PC-3 (cell line): ENCODE data around the gene PCCA. TPM values are rescaled to one million over a fixed set of nuclear protein-coding genes. Genes with fewer than 3 reads are reported as not detected.

Experiments used
- ATAC-seq: fragments of 200-7000 bp; cut with Tn5 transposase; 2 replicates; pipeline ENCODE4 v1.9.1; 2020; ENCODE audit warnings: mild to moderate bottlenecking, moderate library complexity
- BruUV-seq: library from RNA; stranded (reverse); fragments of 400-500 nt; replicated peaks from 2 replicates; lab custom pipeline; 2021; lab: Mats Ljungman, UMichigan
- CTCF ChIA-PET: fragments of 300-600 bp; sonication (Branson Sonifier 250); formaldehyde crosslinking; loops from one replicate; lab custom pipeline; 2022; ENCODE audit warnings: antibody characterized with exemption; lab: Charles Lee
- POLR2A ChIA-PET: fragments of 300-600 bp; sonication (Branson Sonifier 250); formaldehyde crosslinking; loops from one replicate; lab custom pipeline; 2022; ENCODE audit warnings: antibody characterized with exemption; ENCODE audit not compliant: unreplicated experiment; lab: Charles Lee
- DNase-seq: peaks from one replicate; pipeline ENCODE4 v3.0.0-alpha.2; 2015
- H2AFZ ChIP-seq: fragments of 300-600 bp; sonication (generic); 2 replicates; pipeline ENCODE4 v1.6.0; 2016; ENCODE audit warnings: antibody characterized with exemption, low read length
- H3F3A ChIP-seq: fragments of 300-600 bp; sonication (generic); one replicate; pipeline ENCODE4 v1.6.0; 2017; ENCODE audit warnings: antibody characterized with exemption, low read length, control low read depth, mild to moderate bottlenecking; ENCODE audit not compliant: unreplicated experiment
- H3K27ac ChIP-seq: fragments of 300-600 bp; sonication (generic); 2 replicates; pipeline ENCODE4 v1.5.1; 2016; ENCODE audit warnings: mild to moderate bottlenecking, low read length
- H3K27me3 ChIP-seq: fragments of 300-600 bp; sonication (generic); 2 replicates; pipeline ENCODE4 v1.6.1; 2016; ENCODE audit warnings: low read length, mixed read lengths
- H3K36me3 ChIP-seq: fragments of 300-600 bp; sonication (generic); 2 replicates; pipeline ENCODE4 v1.6.1; 2016; ENCODE audit warnings: low read depth, mixed run types, low read length, mixed read lengths
- H3K4me1 ChIP-seq: fragments of 300-600 bp; sonication (generic); 2 replicates; pipeline ENCODE4 v1.5.1; 2016; ENCODE audit warnings: low read length; ENCODE audit not compliant: insufficient read depth
- H3K4me2 ChIP-seq: fragments of 300-600 bp; sonication (generic); 2 replicates; pipeline ENCODE4 v1.6.0; 2016; ENCODE audit warnings: low read length
- H3K4me3 ChIP-seq: fragments of 300-600 bp; sonication (generic); 2 replicates; pipeline ENCODE4 v1.5.1; 2016; ENCODE audit warnings: mild to moderate bottlenecking, low read length, mixed read lengths
- H3K79me2 ChIP-seq: fragments of 300-600 bp; sonication (generic); 2 replicates; pipeline ENCODE4 v1.6.1; 2017; ENCODE audit warnings: low read length, mixed read lengths
- H3K9ac ChIP-seq: fragments of 300-600 bp; sonication (generic); 2 replicates; pipeline ENCODE4 v1.6.0; 2016; ENCODE audit warnings: mild to moderate bottlenecking, low read length
- H3K9me2 ChIP-seq: fragments of 300-600 bp; sonication (generic); replicated peaks from 2 replicates; pipeline ENCODE4 v1.6.1; 2016; ENCODE audit warnings: mixed run types, low read length, mixed read lengths
- H3K9me3 ChIP-seq: fragments of 300-600 bp; sonication (generic); 2 replicates; pipeline ENCODE4 v1.6.1; 2016; ENCODE audit warnings: low read length, mixed read lengths
- H4K20me1 ChIP-seq: fragments of 300-600 bp; sonication (generic); 2 replicates; pipeline ENCODE4 v1.6.1; 2016; ENCODE audit warnings: low read length, mixed read lengths
- CTCF ChIP-seq: fragments of 300-600 bp; sonication (generic); conservative IDR thresholded peaks from 2 replicates; pipeline ENCODE4 v1.5.1; 2017; ENCODE audit warnings: antibody characterized with exemption, low read depth, mild to moderate bottlenecking, low read length
- EZH2 ChIP-seq: fragments of 300-600 bp; sonication (generic); IDR thresholded peaks from one replicate; pipeline ENCODE4 v1.6.1; 2017; ENCODE audit warnings: antibody characterized with exemption, mild to moderate bottlenecking, low read length; ENCODE audit not compliant: unreplicated experiment
- EZH2phosphoT487 ChIP-seq: fragments of 300-600 bp; sonication (generic); IDR thresholded peaks from 2 replicates; pipeline ENCODE4 v1.6.1; 2018; ENCODE audit warnings: mild to moderate bottlenecking, antibody characterized with exemption, low read length, borderline replicate concordance
- intact Hi-C: fragments of 100-400 bp; cut with micrococcal nuclease; formaldehyde crosslinking; loops from 2 replicates; pipeline ENCODE4 v1.9.0; 2023
- total RNA-seq: library from RNA; depleted of rRNA; stranded (reverse); fragments of >200 nt; gene quantifications from 2 replicates; pipeline ENCODE4 v1.2.3, GENCODE V29; 2014

PCCA gene
- total RNA-seq, 1 experiment from 2014 or later, result 10.5 TPM

DNA sequence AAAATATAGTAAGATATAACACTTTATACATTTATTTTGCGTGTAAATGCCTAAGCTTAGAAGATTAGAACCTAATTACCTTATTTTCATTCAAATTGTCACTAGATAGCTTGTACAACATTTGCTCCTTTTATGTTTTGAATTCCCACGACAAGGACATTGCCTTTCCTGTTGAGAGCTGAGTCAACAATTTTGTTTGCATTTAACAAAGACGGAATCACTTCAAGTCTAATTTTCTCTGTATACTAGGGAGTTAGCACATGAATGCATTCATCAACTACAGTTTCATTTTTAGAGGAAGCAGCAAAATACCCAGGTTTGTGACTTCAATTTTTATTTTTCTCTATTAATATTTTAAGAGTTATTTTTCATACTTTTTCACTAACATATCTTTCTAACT, 48.7 kb upstream of the PCCA start:
- no TSS peak for BruUV-seq
- Histone ChIP-seq H3K9me3 (no peaks in the 10 kb centered on the region), H3K27ac (no peak overlapping the region), H3K4me3 (peak overlapping the region; percentile 30), H3K9ac (no peak overlapping the region), H3K79me2 (no peaks in the 10 kb centered on the region), H3K9me2 (no peaks in the 10 kb centered on the region), H3K27me3 (no peaks in the 10 kb centered on the region), H3K4me2 (peak overlapping the region; percentile 74), H4K20me1 (no peaks in the 10 kb centered on the region), H3F3A (no peaks in the 10 kb centered on the region), H2AFZ (peak overlapping the region; percentile 63; the same call in 1 of the 2 replicates), H3K4me1 (peaks cover 9% of the 10 kb centered on the region; the same call in 1 of the 2 replicates), H3K36me3 (no peaks in the 10 kb centered on the region)
- DNase-seq (no peak), ATAC-seq (no peak; the same call in 1 of the 2 replicates)
- intact Hi-C loops, result loop anchor here (5.0 kb wide), 3 partner anchors 117 to 472 kb away; no protein-coding TSS in a partner anchor
- ChIA-PET CTCF (no interaction called here), POLR2A (interaction anchor here (0.6 kb wide), 1 partner anchor 516 kb away, joined by 5 read pairs; no protein-coding TSS in a partner anchor)
- no peak for TF ChIP-seq EZH2phosphoT487
- no peak for TF ChIP-seq EZH2
- no peak for TF ChIP-seq CTCF

- Histone ChIP-seq H4K20me1 (no peaks in the 10 kb centered on the region), H3K9me2 (no peaks in the 10 kb centered on the region), H3K4me2 (no peak overlapping the region), H3K9ac (no peak overlapping the region), H3K4me1 (peaks cover 3% of the 10 kb centered on the region; the same call in 1 of the 2 replicates), H3K9me3 (no peaks in the 10 kb centered on the region), H3K4me3 (no peak overlapping the region), H3K36me3 (no peaks in the 10 kb centered on the region), H3F3A (no peaks in the 10 kb centered on the region), H3K27me3 (no peaks in the 10 kb centered on the region), H3K79me2 (no peaks in the 10 kb centered on the region), H3K27ac (no peak overlapping the region), H2AFZ (no peak overlapping the region)
- ATAC-seq (no peak), DNase-seq (no peak)
- intact Hi-C loops, result loop anchor here (5.0 kb wide), 3 partner anchors 112 to 467 kb away; no protein-coding TSS in a partner anchor
- no peak for TF ChIP-seq CTCF
- no peak for TF ChIP-seq EZH2phosphoT487
- TF ChIP-seq EZH2, result no peak
- ChIA-PET CTCF (no interaction called here), POLR2A (no interaction called here)
- no TSS peak for BruUV-seq
Measured at GRCh38 chr13:100044936-100045335, 44.0 kb upstream of the PCCA start.

DNA sequence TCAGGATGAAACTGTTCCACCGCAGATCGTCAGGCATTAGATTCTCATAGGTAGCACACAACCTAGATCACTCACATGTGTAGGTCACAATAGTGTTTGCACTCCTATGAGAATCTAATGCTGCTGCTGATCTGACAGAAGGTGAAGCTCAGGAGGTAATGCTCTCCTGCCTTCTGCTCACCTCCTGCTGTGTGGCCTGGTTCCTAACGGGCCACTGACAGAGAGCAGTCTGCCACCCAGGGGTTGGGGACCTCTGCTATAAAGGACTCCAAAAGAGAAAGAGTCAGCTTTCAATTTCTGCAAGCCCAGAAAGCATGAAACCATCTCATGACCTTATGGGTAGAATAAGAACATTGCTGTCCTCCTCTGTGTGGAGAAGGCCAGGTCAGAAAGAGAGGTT, 43.5 kb upstream of the PCCA start:
- no peak overlapping the region for H3K4me3 ChIP-seq
- no peak overlapping the region for H3K27ac ChIP-seq
- no peaks in the 10 kb centered on the region for H3K36me3 ChIP-seq
- DNase-seq (no peak), ATAC-seq (no peak)
- H4K20me1 ChIP-seq, result no peaks in the 10 kb centered on the region
- H3K4me1 ChIP-seq, result no peaks in the 10 kb centered on the region
- H3K4me2 ChIP-seq, result no peak overlapping the region
- no peaks in the 10 kb centered on the region for H3K9me3 ChIP-seq
- no TSS peak for BruUV-seq
- H3K79me2 ChIP-seq, result no peaks in the 10 kb centered on the region
- POLR2A ChIA-PET, result no interaction called here
- H3K9ac ChIP-seq, result no peak overlapping the region
- intact Hi-C loops, result no loop called here
- no peaks in the 10 kb centered on the region for H3K27me3 ChIP-seq
- no peaks in the 10 kb centered on the region for H3F3A ChIP-seq
- H3K9me2 ChIP-seq, result no peaks in the 10 kb centered on the region
- CTCF ChIA-PET, result no interaction called here
- TF ChIP-seq EZH2, result no peak
- H2AFZ ChIP-seq, result no peak overlapping the region
